ENCODE data around the gene GABBR2.

Gene GABBR2

GRCh38 chr9:98539954-98540353 is 168.8 kb downstream of the GABBR2 start:
- TF ChIP-seq YY1 (IDR thresholded peaks at IDR 0.05; ENCODE audit: low read depth) (no peak), CEBPB (IDR thresholded peaks at IDR 0.05) (no peak), TAF1 (IDR thresholded peaks at IDR 0.05; ENCODE audit: low read depth) (no peak), TCF12 (IDR thresholded peaks at IDR 0.05; ENCODE audit: low read depth) (no peak), EP300 (IDR thresholded peaks at IDR 0.05; ENCODE audit: borderline replicate concordance) (no peak), RAD21 (IDR thresholded peaks at IDR 0.05; ENCODE audit: low read depth) (no peak), CREB1 (IDR thresholded peaks at IDR 0.05; ENCODE audit: low read depth) (no peak), MAX (IDR thresholded peaks at IDR 0.05) (no peak), EGR1 (IDR thresholded peaks at IDR 0.05) (no peak), FOXM1 (IDR thresholded peaks at IDR 0.05; ENCODE audit: borderline replicate concordance, low read depth) (no peak)

- TF ChIP-seq FOXM1 (IDR thresholded peaks at IDR 0.05; ENCODE audit: borderline replicate concordance, low read depth) (no peak), EP300 (IDR thresholded peaks at IDR 0.05; ENCODE audit: borderline replicate concordance) (no peak), NFIC (IDR thresholded peaks at IDR 0.05) (peak; percentile 29; the same call in 1 of the 2 replicates), CEBPB (IDR thresholded peaks at IDR 0.05) (no peak)
These were observed 170.1 kb downstream of the GABBR2 start for GRCh38 chr9:98538626-98539031.

- TF ChIP-seq RAD21 (IDR thresholded peaks at IDR 0.05; ENCODE audit: low read depth) (no peak; the same call in 1 of the 2 replicates), YY1 (IDR thresholded peaks at IDR 0.05; ENCODE audit: low read depth) (no peak), CEBPB (IDR thresholded peaks at IDR 0.05) (no peak)
These were observed 170.5 kb downstream of the GABBR2 start for GRCh38 chr9:98538203-98538602.

GRCh38 chr9:98536542-98537173 is 172.1 kb downstream of the GABBR2 start:
- TF ChIP-seq NFIC (IDR thresholded peaks at IDR 0.05) (peak; percentile 72), RAD21 (IDR thresholded peaks at IDR 0.05; ENCODE audit: low read depth) (peak; percentile 40; the same call in 1 of the 2 replicates), EGR1 (IDR thresholded peaks at IDR 0.05) (no peak), REST (IDR thresholded peaks at IDR 0.05; ENCODE audit: low read depth) (no peak), TCF12 (IDR thresholded peaks at IDR 0.05; ENCODE audit: low read depth) (no peak), CEBPB (IDR thresholded peaks at IDR 0.05) (no peak), CREB1 (IDR thresholded peaks at IDR 0.05; ENCODE audit: low read depth) (no peak), FOXM1 (IDR thresholded peaks at IDR 0.05; ENCODE audit: borderline replicate concordance, low read depth) (no peak), MAX (IDR thresholded peaks at IDR 0.05) (no peak)

GRCh38 chr9:98533866-98534265 is 174.9 kb downstream of the GABBR2 start:
- no peak for TF ChIP-seq CEBPB (IDR thresholded peaks at IDR 0.05)
- no peak for TF ChIP-seq REST (IDR thresholded peaks at IDR 0.05; ENCODE audit: low read depth)
- TF ChIP-seq YY1 (IDR thresholded peaks at IDR 0.05; ENCODE audit: low read depth), result no peak
- TF ChIP-seq FOXM1 (IDR thresholded peaks at IDR 0.05; ENCODE audit: borderline replicate concordance, low read depth), result no peak
- TF ChIP-seq RAD21 (IDR thresholded peaks at IDR 0.05; ENCODE audit: low read depth), result no peak
- TF ChIP-seq TAF1 (IDR thresholded peaks at IDR 0.05; ENCODE audit: low read depth), result no peak
- no peak for TF ChIP-seq USF1 (IDR thresholded peaks at IDR 0.05)
- TF ChIP-seq NFIC (IDR thresholded peaks at IDR 0.05), result no peak
- TF ChIP-seq EGR1 (IDR thresholded peaks at IDR 0.05), result no peak
- no peak for TF ChIP-seq TCF12 (IDR thresholded peaks at IDR 0.05; ENCODE audit: low read depth)
- no peak for TF ChIP-seq ZBTB7A (IDR thresholded peaks at IDR 0.05; ENCODE audit: low read depth)
- TF ChIP-seq MAX (IDR thresholded peaks at IDR 0.05), result no peak
- TF ChIP-seq TEAD4 (IDR thresholded peaks at IDR 0.05), result no peak
- no peak for TF ChIP-seq CREB1 (IDR thresholded peaks at IDR 0.05; ENCODE audit: low read depth)
- TF ChIP-seq EP300 (IDR thresholded peaks at IDR 0.05; ENCODE audit: borderline replicate concordance), result no peak

- TF ChIP-seq EP300 (IDR thresholded peaks at IDR 0.05; ENCODE audit: borderline replicate concordance) (no peak), YY1 (IDR thresholded peaks at IDR 0.05; ENCODE audit: low read depth) (no peak), FOXM1 (IDR thresholded peaks at IDR 0.05; ENCODE audit: borderline replicate concordance, low read depth) (no peak), NFIC (IDR thresholded peaks at IDR 0.05) (no peak), TCF12 (IDR thresholded peaks at IDR 0.05; ENCODE audit: low read depth) (no peak)
These were observed 175.6 kb downstream of the GABBR2 start for GRCh38 chr9:98533132-98533531.
